ENCODE measurements around the gene IRF4. TPM values are rescaled to one million over a fixed set of nuclear protein-coding genes. Genes with fewer than 3 reads are reported as not detected.

IRF4 gene
- total and polyA plus RNA-seq, 2 experiments from 2014 or later: 1.3 to 1.9 TPM

DNA sequence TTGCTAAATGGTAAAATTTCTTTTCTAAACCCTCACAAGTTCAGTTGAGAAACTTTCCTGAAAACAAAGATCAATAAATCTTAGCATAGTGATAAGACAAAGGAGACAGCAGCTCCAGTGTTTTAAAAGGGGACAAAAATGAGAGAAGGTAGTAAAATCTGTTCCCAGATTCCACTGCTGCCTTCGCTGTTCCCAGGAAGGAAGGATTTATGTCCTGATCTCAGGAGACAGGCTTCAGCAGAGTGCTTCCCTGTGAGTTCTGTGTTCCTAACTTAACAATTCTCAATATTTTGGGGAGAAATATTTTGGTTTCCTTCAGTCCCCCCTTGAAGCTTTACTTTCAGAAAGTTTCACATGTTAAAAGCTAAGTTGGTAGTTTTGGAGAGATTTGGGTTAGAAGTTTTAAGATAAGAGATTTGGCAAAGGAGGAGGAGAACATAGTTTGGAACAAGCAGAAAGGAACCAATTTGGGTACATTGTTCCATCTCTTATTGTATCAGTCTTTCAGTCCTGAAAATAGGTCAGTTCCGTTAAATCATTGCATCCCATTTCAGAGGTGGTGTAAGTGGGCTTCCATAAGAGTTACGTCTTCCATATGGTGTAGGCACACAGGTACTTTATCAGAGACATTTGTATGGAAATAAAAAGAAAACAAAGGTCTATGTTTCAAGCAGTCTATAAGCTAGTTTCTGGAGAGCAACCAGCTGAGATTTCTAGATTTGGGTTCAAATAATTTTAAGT, 20.8 kb downstream of the IRF4 start (continued):
- TF ChIP-seq JUNB (IDR thresholded peaks at IDR 0.05; ENCODE audit: unreplicated experiment) (no peak), ZNF331 (CRISPR knock-in tag; IDR thresholded peaks at IDR 0.05; ENCODE audit: low read depth) (no peak), EZH2 (IDR thresholded peaks at IDR 0.05; ENCODE audit: low read depth, unreplicated experiment) (no peak), CREB1 (CRISPR knock-in tag; IDR thresholded peaks at IDR 0.05; ENCODE audit: low read depth) (no peak), NANOG (IDR thresholded peaks at IDR 0.05; ENCODE audit: borderline replicate concordance) (no peak), STAT1 (IDR thresholded peaks at IDR 0.05; ENCODE audit: unreplicated experiment) (no peak)
- TF ChIP-seq, protein P1, sequence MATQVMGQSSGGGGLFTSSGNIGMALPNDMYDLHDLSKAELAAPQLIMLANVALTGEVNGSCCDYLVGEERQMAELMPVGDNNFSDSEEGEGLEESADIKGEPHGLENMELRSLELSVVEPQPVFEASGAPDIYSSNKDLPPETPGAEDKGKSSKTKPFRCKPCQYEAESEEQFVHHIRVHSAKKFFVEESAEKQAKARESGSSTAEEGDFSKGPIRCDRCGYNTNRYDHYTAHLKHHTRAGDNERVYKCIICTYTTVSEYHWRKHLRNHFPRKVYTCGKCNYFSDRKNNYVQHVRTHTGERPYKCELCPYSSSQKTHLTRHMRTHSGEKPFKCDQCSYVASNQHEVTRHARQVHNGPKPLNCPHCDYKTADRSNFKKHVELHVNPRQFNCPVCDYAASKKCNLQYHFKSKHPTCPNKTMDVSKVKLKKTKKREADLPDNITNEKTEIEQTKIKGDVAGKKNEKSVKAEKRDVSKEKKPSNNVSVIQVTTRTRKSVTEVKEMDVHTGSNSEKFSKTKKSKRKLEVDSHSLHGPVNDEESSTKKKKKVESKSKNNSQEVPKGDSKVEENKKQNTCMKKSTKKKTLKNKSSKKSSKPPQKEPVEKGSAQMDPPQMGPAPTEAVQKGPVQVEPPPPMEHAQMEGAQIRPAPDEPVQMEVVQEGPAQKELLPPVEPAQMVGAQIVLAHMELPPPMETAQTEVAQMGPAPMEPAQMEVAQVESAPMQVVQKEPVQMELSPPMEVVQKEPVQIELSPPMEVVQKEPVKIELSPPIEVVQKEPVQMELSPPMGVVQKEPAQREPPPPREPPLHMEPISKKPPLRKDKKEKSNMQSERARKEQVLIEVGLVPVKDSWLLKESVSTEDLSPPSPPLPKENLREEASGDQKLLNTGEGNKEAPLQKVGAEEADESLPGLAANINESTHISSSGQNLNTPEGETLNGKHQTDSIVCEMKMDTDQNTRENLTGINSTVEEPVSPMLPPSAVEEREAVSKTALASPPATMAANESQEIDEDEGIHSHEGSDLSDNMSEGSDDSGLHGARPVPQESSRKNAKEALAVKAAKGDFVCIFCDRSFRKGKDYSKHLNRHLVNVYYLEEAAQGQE (IDR thresholded peaks at IDR 0.05; ENCODE audit: unreplicated experiment): no peak
- TF ChIP-seq, protein P2, sequence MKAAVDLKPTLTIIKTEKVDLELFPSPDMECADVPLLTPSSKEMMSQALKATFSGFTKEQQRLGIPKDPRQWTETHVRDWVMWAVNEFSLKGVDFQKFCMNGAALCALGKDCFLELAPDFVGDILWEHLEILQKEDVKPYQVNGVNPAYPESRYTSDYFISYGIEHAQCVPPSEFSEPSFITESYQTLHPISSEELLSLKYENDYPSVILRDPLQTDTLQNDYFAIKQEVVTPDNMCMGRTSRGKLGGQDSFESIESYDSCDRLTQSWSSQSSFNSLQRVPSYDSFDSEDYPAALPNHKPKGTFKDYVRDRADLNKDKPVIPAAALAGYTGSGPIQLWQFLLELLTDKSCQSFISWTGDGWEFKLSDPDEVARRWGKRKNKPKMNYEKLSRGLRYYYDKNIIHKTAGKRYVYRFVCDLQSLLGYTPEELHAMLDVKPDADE (IDR thresholded peaks at IDR 0.05): no peak

DNA sequence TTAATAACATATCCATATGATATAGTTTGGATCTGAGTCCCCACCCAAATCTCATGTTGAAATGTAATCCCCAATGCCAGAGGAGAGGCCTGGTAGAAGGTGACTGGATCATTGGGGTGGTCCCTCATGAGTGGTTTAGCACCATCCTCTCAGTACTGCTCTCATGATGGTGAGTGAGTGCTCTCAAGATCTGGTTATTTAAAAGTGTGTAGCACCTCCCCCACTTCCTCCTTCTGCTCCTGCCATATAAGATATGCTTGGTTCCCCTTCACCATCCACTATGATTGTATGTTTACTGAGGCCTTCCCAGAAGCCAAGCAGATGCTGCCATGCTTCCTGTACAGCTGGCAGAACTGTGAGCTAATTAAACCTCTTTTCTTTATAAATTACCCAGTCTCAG, 22.9 kb downstream of the IRF4 start:
- Mint-ChIP-seq H3K4me1 (peaks cover 12% of the 10 kb centered on the region; the same call in 2 of the 3 replicates), H3K36me3 (ENCODE audit: low read depth) (peaks cover 3% of the 10 kb centered on the region; the same call in 1 of the 3 replicates), H3K9me3 (peaks cover 14% of the 10 kb centered on the region), H3K4me3 (no peak overlapping the region), H3K27me3 (ENCODE audit: insufficient read depth, low read depth, poor library complexity) (peaks cover 2% of the 10 kb centered on the region), H3K27ac (no peak overlapping the region)
- Histone ChIP-seq H4K20me1 (replicated peaks; ENCODE audit: insufficient read depth) (no peaks in the 10 kb centered on the region), H3K4me1 (ENCODE audit: insufficient read depth) (no peaks in the 10 kb centered on the region), H3K4me3 (no peak overlapping the region), H3K9me2 (ENCODE audit: insufficient read depth) (no peaks in the 10 kb centered on the region), H3K4me2 (no peak overlapping the region), H2AFZ (no peak overlapping the region), H3F3A (replicated peaks; ENCODE audit: low read depth) (no peaks in the 10 kb centered on the region), H3K79me2 (replicated peaks; ENCODE audit: insufficient read depth) (no peaks in the 10 kb centered on the region), H3K27ac (ENCODE audit: low read depth) (no peak overlapping the region), H3K27me3 (ENCODE audit: insufficient read depth) (no peaks in the 10 kb centered on the region), H3K36me3 (ENCODE audit: insufficient read depth) (0 out of 2 replicates have a peak, but pooled peaks cover 5% of the 10 kb centered on the region)
- no peak for ATAC-seq
- DNase-seq (ENCODE audit: low spot score): no peak
- TF ChIP-seq, protein P3, sequence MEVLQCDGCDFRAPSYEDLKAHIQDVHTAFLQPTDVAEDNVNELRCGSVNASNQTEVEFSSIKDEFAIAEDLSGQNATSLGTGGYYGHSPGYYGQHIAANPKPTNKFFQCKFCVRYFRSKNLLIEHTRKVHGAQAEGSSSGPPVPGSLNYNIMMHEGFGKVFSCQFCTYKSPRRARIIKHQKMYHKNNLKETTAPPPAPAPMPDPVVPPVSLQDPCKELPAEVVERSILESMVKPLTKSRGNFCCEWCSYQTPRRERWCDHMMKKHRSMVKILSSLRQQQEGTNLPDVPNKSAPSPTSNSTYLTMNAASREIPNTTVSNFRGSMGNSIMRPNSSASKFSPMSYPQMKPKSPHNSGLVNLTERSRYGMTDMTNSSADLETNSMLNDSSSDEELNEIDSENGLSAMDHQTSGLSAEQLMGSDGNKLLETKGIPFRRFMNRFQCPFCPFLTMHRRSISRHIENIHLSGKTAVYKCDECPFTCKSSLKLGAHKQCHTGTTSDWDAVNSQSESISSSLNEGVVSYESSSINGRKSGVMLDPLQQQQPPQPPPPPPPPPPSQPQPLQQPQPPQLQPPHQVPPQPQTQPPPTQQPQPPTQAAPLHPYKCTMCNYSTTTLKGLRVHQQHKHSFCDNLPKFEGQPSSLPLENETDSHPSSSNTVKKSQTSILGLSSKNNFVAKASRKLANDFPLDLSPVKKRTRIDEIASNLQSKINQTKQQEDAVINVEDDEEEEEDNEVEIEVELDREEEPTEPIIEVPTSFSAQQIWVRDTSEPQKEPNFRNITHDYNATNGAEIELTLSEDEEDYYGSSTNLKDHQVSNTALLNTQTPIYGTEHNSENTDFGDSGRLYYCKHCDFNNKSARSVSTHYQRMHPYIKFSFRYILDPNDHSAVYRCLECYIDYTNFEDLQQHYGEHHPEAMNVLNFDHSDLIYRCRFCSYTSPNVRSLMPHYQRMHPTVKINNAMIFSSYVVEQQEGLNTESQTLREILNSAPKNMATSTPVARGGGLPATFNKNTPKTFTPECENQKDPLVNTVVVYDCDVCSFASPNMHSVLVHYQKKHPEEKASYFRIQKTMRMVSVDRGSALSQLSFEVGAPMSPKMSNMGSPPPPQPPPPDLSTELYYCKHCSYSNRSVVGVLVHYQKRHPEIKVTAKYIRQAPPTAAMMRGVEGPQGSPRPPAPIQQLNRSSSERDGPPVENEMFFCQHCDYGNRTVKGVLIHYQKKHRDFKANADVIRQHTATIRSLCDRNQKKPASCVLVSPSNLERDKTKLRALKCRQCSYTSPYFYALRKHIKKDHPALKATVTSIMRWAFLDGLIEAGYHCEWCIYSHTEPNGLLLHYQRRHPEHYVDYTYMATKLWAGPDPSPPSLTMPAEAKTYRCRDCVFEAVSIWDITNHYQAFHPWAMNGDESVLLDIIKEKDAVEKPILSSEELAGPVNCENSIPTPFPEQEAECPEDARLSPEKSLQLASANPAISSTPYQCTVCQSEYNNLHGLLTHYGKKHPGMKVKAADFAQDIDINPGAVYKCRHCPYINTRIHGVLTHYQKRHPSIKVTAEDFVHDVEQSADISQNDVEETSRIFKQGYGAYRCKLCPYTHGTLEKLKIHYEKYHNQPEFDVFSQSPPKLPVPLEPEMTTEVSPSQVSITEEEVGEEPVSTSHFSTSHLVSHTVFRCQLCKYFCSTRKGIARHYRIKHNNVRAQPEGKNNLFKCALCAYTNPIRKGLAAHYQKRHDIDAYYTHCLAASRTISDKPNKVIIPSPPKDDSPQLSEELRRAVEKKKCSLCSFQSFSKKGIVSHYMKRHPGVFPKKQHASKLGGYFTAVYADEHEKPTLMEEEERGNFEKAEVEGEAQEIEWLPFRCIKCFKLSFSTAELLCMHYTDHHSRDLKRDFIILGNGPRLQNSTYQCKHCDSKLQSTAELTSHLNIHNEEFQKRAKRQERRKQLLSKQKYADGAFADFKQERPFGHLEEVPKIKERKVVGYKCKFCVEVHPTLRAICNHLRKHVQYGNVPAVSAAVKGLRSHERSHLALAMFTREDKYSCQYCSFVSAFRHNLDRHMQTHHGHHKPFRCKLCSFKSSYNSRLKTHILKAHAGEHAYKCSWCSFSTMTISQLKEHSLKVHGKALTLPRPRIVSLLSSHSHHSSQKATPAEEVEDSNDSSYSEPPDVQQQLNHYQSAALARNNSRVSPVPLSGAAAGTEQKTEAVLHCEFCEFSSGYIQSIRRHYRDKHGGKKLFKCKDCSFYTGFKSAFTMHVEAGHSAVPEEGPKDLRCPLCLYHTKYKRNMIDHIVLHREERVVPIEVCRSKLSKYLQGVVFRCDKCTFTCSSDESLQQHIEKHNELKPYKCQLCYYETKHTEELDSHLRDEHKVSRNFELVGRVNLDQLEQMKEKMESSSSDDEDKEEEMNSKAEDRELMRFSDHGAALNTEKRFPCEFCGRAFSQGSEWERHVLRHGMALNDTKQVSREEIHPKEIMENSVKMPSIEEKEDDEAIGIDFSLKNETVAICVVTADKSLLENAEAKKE (CRISPR knock-in tag; IDR thresholded peaks at IDR 0.05): no peak
- TF ChIP-seq JUNB (IDR thresholded peaks at IDR 0.05; ENCODE audit: unreplicated experiment) (no peak), NANOG (IDR thresholded peaks at IDR 0.05; ENCODE audit: borderline replicate concordance) (no peak), ZNF331 (CRISPR knock-in tag; IDR thresholded peaks at IDR 0.05; ENCODE audit: low read depth) (no peak), EZH2phosphoT487 (IDR thresholded peaks at IDR 0.05; ENCODE audit: unreplicated experiment) (no peak), POLR2AphosphoS5 (IDR thresholded peaks at IDR 0.05; ENCODE audit: low read depth) (no peak)
- TF ChIP-seq, protein P4, sequence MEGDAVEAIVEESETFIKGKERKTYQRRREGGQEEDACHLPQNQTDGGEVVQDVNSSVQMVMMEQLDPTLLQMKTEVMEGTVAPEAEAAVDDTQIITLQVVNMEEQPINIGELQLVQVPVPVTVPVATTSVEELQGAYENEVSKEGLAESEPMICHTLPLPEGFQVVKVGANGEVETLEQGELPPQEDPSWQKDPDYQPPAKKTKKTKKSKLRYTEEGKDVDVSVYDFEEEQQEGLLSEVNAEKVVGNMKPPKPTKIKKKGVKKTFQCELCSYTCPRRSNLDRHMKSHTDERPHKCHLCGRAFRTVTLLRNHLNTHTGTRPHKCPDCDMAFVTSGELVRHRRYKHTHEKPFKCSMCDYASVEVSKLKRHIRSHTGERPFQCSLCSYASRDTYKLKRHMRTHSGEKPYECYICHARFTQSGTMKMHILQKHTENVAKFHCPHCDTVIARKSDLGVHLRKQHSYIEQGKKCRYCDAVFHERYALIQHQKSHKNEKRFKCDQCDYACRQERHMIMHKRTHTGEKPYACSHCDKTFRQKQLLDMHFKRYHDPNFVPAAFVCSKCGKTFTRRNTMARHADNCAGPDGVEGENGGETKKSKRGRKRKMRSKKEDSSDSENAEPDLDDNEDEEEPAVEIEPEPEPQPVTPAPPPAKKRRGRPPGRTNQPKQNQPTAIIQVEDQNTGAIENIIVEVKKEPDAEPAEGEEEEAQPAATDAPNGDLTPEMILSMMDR (conservative IDR thresholded peaks at IDR 0.05; ENCODE audit: low read depth in 2 of 2): no peak

Measured in GM23338 (cell line).